PC-3 (cell line): ENCODE data around the gene SEMA3B. TPM values are rescaled to one million over a fixed set of nuclear protein-coding genes. Genes with fewer than 3 reads are reported as not detected.
"Not testable (repeated sequence)": the region's sequence is repeated elsewhere in the genome, so short reads cannot be mapped to it uniquely, and the experiment has no call there.

Experiments
- ATAC-seq: fragments of 200-7000 bp; cut with Tn5 transposase; 2 replicates; pipeline ENCODE4 v1.9.1; 2020; ENCODE audit warnings: mild to moderate bottlenecking, moderate library complexity
- BruUV-seq: library from RNA; stranded (reverse); fragments of 400-500 nt; replicated peaks from 2 replicates; lab custom pipeline; 2021; lab: Mats Ljungman, UMichigan
- CTCF ChIA-PET: fragments of 300-600 bp; sonication (Branson Sonifier 250); formaldehyde crosslinking; loops from one replicate; lab custom pipeline; 2022; ENCODE audit warnings: antibody characterized with exemption; lab: Charles Lee
- POLR2A ChIA-PET: fragments of 300-600 bp; sonication (Branson Sonifier 250); formaldehyde crosslinking; loops from one replicate; lab custom pipeline; 2022; ENCODE audit warnings: antibody characterized with exemption; ENCODE audit not compliant: unreplicated experiment; lab: Charles Lee
- DNase-seq: peaks from one replicate; pipeline ENCODE4 v3.0.0-alpha.2; 2015
- H2AFZ ChIP-seq: fragments of 300-600 bp; sonication (generic); 2 replicates; pipeline ENCODE4 v1.6.0; 2016; ENCODE audit warnings: antibody characterized with exemption, low read length
- H3F3A ChIP-seq: fragments of 300-600 bp; sonication (generic); one replicate; pipeline ENCODE4 v1.6.0; 2017; ENCODE audit warnings: antibody characterized with exemption, low read length, control low read depth, mild to moderate bottlenecking; ENCODE audit not compliant: unreplicated experiment
- H3K27ac ChIP-seq: fragments of 300-600 bp; sonication (generic); 2 replicates; pipeline ENCODE4 v1.5.1; 2016; ENCODE audit warnings: mild to moderate bottlenecking, low read length
- H3K27me3 ChIP-seq: fragments of 300-600 bp; sonication (generic); 2 replicates; pipeline ENCODE4 v1.6.1; 2016; ENCODE audit warnings: low read length, mixed read lengths
- H3K36me3 ChIP-seq: fragments of 300-600 bp; sonication (generic); 2 replicates; pipeline ENCODE4 v1.6.1; 2016; ENCODE audit warnings: low read depth, mixed run types, low read length, mixed read lengths
- H3K4me1 ChIP-seq: fragments of 300-600 bp; sonication (generic); 2 replicates; pipeline ENCODE4 v1.5.1; 2016; ENCODE audit warnings: low read length; ENCODE audit not compliant: insufficient read depth
- H3K4me2 ChIP-seq: fragments of 300-600 bp; sonication (generic); 2 replicates; pipeline ENCODE4 v1.6.0; 2016; ENCODE audit warnings: low read length
- H3K4me3 ChIP-seq: fragments of 300-600 bp; sonication (generic); 2 replicates; pipeline ENCODE4 v1.5.1; 2016; ENCODE audit warnings: mild to moderate bottlenecking, low read length, mixed read lengths
- H3K79me2 ChIP-seq: fragments of 300-600 bp; sonication (generic); 2 replicates; pipeline ENCODE4 v1.6.1; 2017; ENCODE audit warnings: low read length, mixed read lengths
- H3K9ac ChIP-seq: fragments of 300-600 bp; sonication (generic); 2 replicates; pipeline ENCODE4 v1.6.0; 2016; ENCODE audit warnings: mild to moderate bottlenecking, low read length
- H3K9me2 ChIP-seq: fragments of 300-600 bp; sonication (generic); replicated peaks from 2 replicates; pipeline ENCODE4 v1.6.1; 2016; ENCODE audit warnings: mixed run types, low read length, mixed read lengths
- H3K9me3 ChIP-seq: fragments of 300-600 bp; sonication (generic); 2 replicates; pipeline ENCODE4 v1.6.1; 2016; ENCODE audit warnings: low read length, mixed read lengths
- H4K20me1 ChIP-seq: fragments of 300-600 bp; sonication (generic); 2 replicates; pipeline ENCODE4 v1.6.1; 2016; ENCODE audit warnings: low read length, mixed read lengths
- CTCF ChIP-seq: fragments of 300-600 bp; sonication (generic); conservative IDR thresholded peaks from 2 replicates; pipeline ENCODE4 v1.5.1; 2017; ENCODE audit warnings: antibody characterized with exemption, low read depth, mild to moderate bottlenecking, low read length
- EZH2 ChIP-seq: fragments of 300-600 bp; sonication (generic); IDR thresholded peaks from one replicate; pipeline ENCODE4 v1.6.1; 2017; ENCODE audit warnings: antibody characterized with exemption, mild to moderate bottlenecking, low read length; ENCODE audit not compliant: unreplicated experiment
- EZH2phosphoT487 ChIP-seq: fragments of 300-600 bp; sonication (generic); IDR thresholded peaks from 2 replicates; pipeline ENCODE4 v1.6.1; 2018; ENCODE audit warnings: mild to moderate bottlenecking, antibody characterized with exemption, low read length, borderline replicate concordance
- intact Hi-C: fragments of 100-400 bp; cut with micrococcal nuclease; formaldehyde crosslinking; loops from 2 replicates; pipeline ENCODE4 v1.9.0; 2023
- total RNA-seq: library from RNA; depleted of rRNA; stranded (reverse); fragments of >200 nt; gene quantifications from 2 replicates; pipeline ENCODE4 v1.2.3, GENCODE V29; 2014

Gene SEMA3B
- total RNA-seq, 1 experiment from 2014 or later = 40.1 TPM

GRCh38 chr3:50278123-50278879, 9.4 kb downstream of the SEMA3B start:
- Histone ChIP-seq H3K27me3 (no peaks in the 10 kb centered on the region), H3K27ac (no peak overlapping the region), H3K4me3 (no peak overlapping the region), H3K79me2 (no peaks in the 10 kb centered on the region), H3K4me1 (peaks cover under 1% of the 10 kb centered on the region; the same call in 1 of the 2 replicates), H3K36me3 (no peaks in the 10 kb centered on the region), H3K9me2 (no peaks in the 10 kb centered on the region), H3K9me3 (no peaks in the 10 kb centered on the region), H3F3A (no peaks in the 10 kb centered on the region), H3K9ac (no peak overlapping the region), H3K4me2 (no peak overlapping the region), H2AFZ (no peak overlapping the region), H4K20me1 (no peaks in the 10 kb centered on the region)
- no peak for ATAC-seq
- CTCF ChIA-PET = no interaction called here
- DNase-seq = no peak
- intact Hi-C loops = no loop called here
- TF ChIP-seq EZH2phosphoT487 (no peak), CTCF (no peak), EZH2 (no peak)
- BruUV-seq = no TSS peak
- POLR2A ChIA-PET = no interaction called here

- Histone ChIP-seq H3K9ac (no peak within 1 kb of the TSS), H3K27ac (no peak within 1 kb of the TSS), H2AFZ (no peak within 1 kb of the TSS), H4K20me1 (no peaks in the 10 kb centered on the region), H3K27me3 (no peaks in the 10 kb centered on the region), H3K4me2 (no peak within 1 kb of the TSS), H3K9me3 (no peaks in the 10 kb centered on the region), H3K9me2 (no peaks in the 10 kb centered on the region), H3K79me2 (no peaks in the 10 kb centered on the region), H3K4me1 (no peaks in the 10 kb centered on the region), H3K4me3 (no peak within 1 kb of the TSS), H3F3A (no peaks in the 10 kb centered on the region), H3K36me3 (no peaks in the 10 kb centered on the region)
- BruUV-seq = no TSS peak
- POLR2A ChIA-PET = no interaction called here
- no peak for TF ChIP-seq CTCF
- no peak for TF ChIP-seq EZH2phosphoT487
- no peak for TF ChIP-seq EZH2
- no peak for DNase-seq
- CTCF ChIA-PET = no interaction called here
- ATAC-seq = no peak
- intact Hi-C loops = no loop called here
These were observed 9.9 kb downstream of the SEMA3B start, which contains the start of gene LSMEM2 for GRCh38 chr3:50278880-50279224. Gene LSMEM2 (plus strand): TSS chr3:50279087. CDS start chr3:50279114, 27 bp downstream.

GRCh38 chr3:50279255-50280016, 10.5 kb downstream of the SEMA3B start:
- H3K9me3 ChIP-seq = no peaks in the 10 kb centered on the region
- TF ChIP-seq CTCF = no peak
- no peak for TF ChIP-seq EZH2
- TF ChIP-seq EZH2phosphoT487 = no peak
- intact Hi-C loops = no loop called here
- no peak overlapping the region for H3K9ac ChIP-seq
- BruUV-seq = no TSS peak
- no peak for DNase-seq
- no peak overlapping the region for H3K4me2 ChIP-seq
- H3K36me3 ChIP-seq = no peaks in the 10 kb centered on the region
- no peak overlapping the region for H3K4me3 ChIP-seq
- ChIA-PET CTCF (interaction anchor here (0.6 kb wide), 1 partner anchor 19 kb away, joined by 4 read pairs; no protein-coding TSS in a partner anchor), POLR2A (no interaction called here)
- no peaks in the 10 kb centered on the region for H4K20me1 ChIP-seq
- H3K79me2 ChIP-seq = no peaks in the 10 kb centered on the region
- no peak for ATAC-seq
- no peak overlapping the region for H2AFZ ChIP-seq
- no peaks in the 10 kb centered on the region for H3K27me3 ChIP-seq
- H3K9me2 ChIP-seq = no peaks in the 10 kb centered on the region
- no peaks in the 10 kb centered on the region; the same call in 1 of the 2 replicates for H3K4me1 ChIP-seq
- H3F3A ChIP-seq = no peaks in the 10 kb centered on the region
- no peak overlapping the region for H3K27ac ChIP-seq

GRCh38 chr3:50284121-50284520, 15.2 kb downstream of the SEMA3B start:
- H3F3A ChIP-seq, intact Hi-C loops, POLR2A ChIA-PET, H2AFZ ChIP-seq, H3K27ac ChIP-seq, H3K9ac ChIP-seq, BruUV-seq, H3K4me2 ChIP-seq, H3K79me2 ChIP-seq, H3K9me2 ChIP-seq, H3K9me3 ChIP-seq, H4K20me1 ChIP-seq, H3K4me3 ChIP-seq, H3K4me1 ChIP-seq, H3K27me3 ChIP-seq: not testable (repeated sequence)
- peak; percentile 55 for DNase-seq
- ATAC-seq = peak; percentile 77
- CTCF ChIA-PET = interaction anchor here (1.1 kb wide), 2 partner anchors 10 to 40 kb away, joined by 5 read pairs; no protein-coding TSS in a partner anchor
- H3K36me3 ChIP-seq = peaks cover 20% of the 10 kb centered on the region
